Activated B cell treated with CpG ODN at 0.5 μM for 24 hours (primary cell): Measurements from ENCODE around the gene ALOX12. TPM values are rescaled to one million over a fixed set of nuclear protein-coding genes. Genes with fewer than 3 reads are reported as not detected.

Experiments used
- ATAC-seq: fragments of 200-7000 bp; cut with Tn5 transposase; one replicate; pipeline ENCODE4 v1.10.0; 2021; ENCODE audit warnings: low read depth, mild to moderate bottlenecking, moderate library complexity
- CTCF ChIA-PET: fragments of 350-600 bp; sonication (Branson Sonifier 250); formaldehyde crosslinking; loops from one replicate; lab custom pipeline; 2021; ENCODE audit warnings: antibody characterized with exemption; lab: Charles Lee
- POLR2A ChIA-PET: fragments of 350-600 bp; sonication (Branson Sonifier 250); formaldehyde crosslinking; loops from one replicate; lab custom pipeline; 2021; ENCODE audit warnings: antibody characterized with exemption; lab: Charles Lee
- DNase-seq: peaks from one replicate; pipeline ENCODE4 v3.0.0; 2022
- H3K27ac Mint-ChIP-seq: one replicate; pipeline ENCODE4 v1.8.0; 2020; ENCODE audit warnings: mixed read lengths
- H3K27me3 Mint-ChIP-seq: one replicate; pipeline ENCODE4 v1.8.0; 2021; ENCODE audit warnings: mixed read lengths
- H3K36me3 Mint-ChIP-seq: one replicate; pipeline ENCODE4 v1.8.0; 2021; ENCODE audit warnings: low read depth, mixed read lengths
- H3K4me1 Mint-ChIP-seq: one replicate; pipeline ENCODE4 v1.8.0; 2021; ENCODE audit warnings: mixed read lengths
- H3K4me3 Mint-ChIP-seq: one replicate; pipeline ENCODE4 v1.8.0; 2020; ENCODE audit warnings: mild to moderate bottlenecking, mixed read lengths
- H3K9me3 Mint-ChIP-seq: one replicate; pipeline ENCODE4 v1.8.0; 2020; ENCODE audit warnings: mixed read lengths
- CTCF ChIP-seq: fragments of 200-600 bp; IDR thresholded peaks from one replicate; pipeline ENCODE4 v1.8.0; 2022; ENCODE audit warnings: antibody characterized with exemption, mild to moderate bottlenecking
- intact Hi-C: fragments of 100-400 bp; cut with micrococcal nuclease; formaldehyde crosslinking; loops from one replicate; pipeline ENCODE4 v1.15.1; 2024
- total RNA-seq: library from RNA; stranded (reverse); gene quantifications from 2 replicates; pipeline ENCODE4 v1.2.3, GENCODE V29; 2022

Gene ALOX12
- total RNA-seq, 1 donor from 2014 or later = not detected

GRCh38 chr17:7001318-7001961 lies 5.6 kb downstream of the ALOX12 start:
- Mint-ChIP-seq H3K4me3 (no peak overlapping the region), H3K27ac (no peak overlapping the region), H3K4me1 (peaks cover 8% of the 10 kb centered on the region), H3K36me3 (peaks cover 78% of the 10 kb centered on the region), H3K9me3 (no peaks in the 10 kb centered on the region), H3K27me3 (no peaks in the 10 kb centered on the region)
- no peak for DNase-seq
- intact Hi-C loops = loop anchor here (5.0 kb wide), 1 partner anchor 334 kb away; no protein-coding TSS in a partner anchor
- ChIA-PET CTCF (interaction anchor here (8.8 kb wide), 1 partner anchor 87 kb away, joined by 118 read pairs; no protein-coding TSS in a partner anchor), POLR2A (interaction anchor here (1.6 kb wide), 1 partner anchor 87 kb away, joined by 3 read pairs; no protein-coding TSS in a partner anchor)
- no peak for TF ChIP-seq CTCF
- no peak for ATAC-seq

GRCh38 chr17:7002288-7003047 lies 6.6 kb downstream of the ALOX12 start:
- Mint-ChIP-seq H3K27ac (no peak overlapping the region), H3K4me3 (no peak overlapping the region), H3K27me3 (no peaks in the 10 kb centered on the region), H3K9me3 (no peaks in the 10 kb centered on the region), H3K36me3 (peaks cover 77% of the 10 kb centered on the region), H3K4me1 (peaks cover 11% of the 10 kb centered on the region)
- intact Hi-C loops = loop anchor here (5.0 kb wide), 1 partner anchor 335 kb away; no protein-coding TSS in a partner anchor
- CTCF ChIA-PET = interaction anchor here (0.7 to 8.8 kb wide), 4 partner anchors 19 to 403 kb away, joined by 3 to 118 read pairs (median 50); partner anchors contain the start of gene BCL6B
- no peak for TF ChIP-seq CTCF
- ATAC-seq (no peak), DNase-seq (no peak)
- POLR2A ChIA-PET = interaction anchor here (1.6 to 1.8 kb wide), 2 partner anchors 13 to 88 kb away, joined by 3 to 5 read pairs; no protein-coding TSS in a partner anchor

GRCh38 chr17:7003745-7004144 lies 7.9 kb downstream of the ALOX12 start:
- H3K4me1 Mint-ChIP-seq = peaks cover 15% of the 10 kb centered on the region
- CTCF ChIA-PET = interaction anchor here (0.9 to 8.8 kb wide), 14 partner anchors 9 to 531 kb away, joined by 3 to 118 read pairs (median 8); partner anchors contain the start of genes BCL6B and RNASEK
- no peak overlapping the region for H3K27ac Mint-ChIP-seq
- intact Hi-C loops = loop anchor here (1.0 to 5.0 kb wide), 4 partner anchors 9 to 336 kb away; partner anchors contain the start of gene RNASEK
- no peaks in the 10 kb centered on the region for H3K27me3 Mint-ChIP-seq
- no peak overlapping the region for H3K4me3 Mint-ChIP-seq
- POLR2A ChIA-PET = interaction anchor here (0.8 to 1.8 kb wide), 4 partner anchors 12 to 201 kb away, joined by 5 to 13 read pairs (median 6); partner anchors contain the start of gene SLC16A13
- no peaks in the 10 kb centered on the region for H3K9me3 Mint-ChIP-seq
- ATAC-seq (no peak), DNase-seq (no peak)
- H3K36me3 Mint-ChIP-seq = peaks cover 71% of the 10 kb centered on the region
- no peak for TF ChIP-seq CTCF

GRCh38 chr17:7004398-7005253 lies 8.8 kb downstream of the ALOX12 start:
- H3K4me1 Mint-ChIP-seq = peaks cover 22% of the 10 kb centered on the region
- peak overlapping the region; percentile 54 for H3K27ac Mint-ChIP-seq
- H3K36me3 Mint-ChIP-seq = peaks cover 67% of the 10 kb centered on the region
- intact Hi-C loops = loop anchor here (1.0 to 5.0 kb wide), 5 partner anchors 8 to 337 kb away; partner anchors contain the start of gene RNASEK
- peak; percentile 50 for TF ChIP-seq CTCF
- no peak for DNase-seq
- no peaks in the 10 kb centered on the region for H3K27me3 Mint-ChIP-seq
- H3K4me3 Mint-ChIP-seq = no peak overlapping the region
- H3K9me3 Mint-ChIP-seq = no peaks in the 10 kb centered on the region
- CTCF ChIA-PET = interaction anchor here (0.6 to 8.8 kb wide), 25 partner anchors 9 to 532 kb away, joined by 3 to 118 read pairs (median 4); partner anchors contain the start of genes ALOX12, ASGR1, BCL6B and RNASEK
- POLR2A ChIA-PET = interaction anchor here (0.8 to 1.8 kb wide), 5 partner anchors 11 to 200 kb away, joined by 5 to 13 read pairs (median 5); partner anchors contain the start of gene SLC16A13
- peak; percentile 95 for ATAC-seq
